ENCODE data around the gene GRAMD1C.

GRAMD1C gene

DNA sequence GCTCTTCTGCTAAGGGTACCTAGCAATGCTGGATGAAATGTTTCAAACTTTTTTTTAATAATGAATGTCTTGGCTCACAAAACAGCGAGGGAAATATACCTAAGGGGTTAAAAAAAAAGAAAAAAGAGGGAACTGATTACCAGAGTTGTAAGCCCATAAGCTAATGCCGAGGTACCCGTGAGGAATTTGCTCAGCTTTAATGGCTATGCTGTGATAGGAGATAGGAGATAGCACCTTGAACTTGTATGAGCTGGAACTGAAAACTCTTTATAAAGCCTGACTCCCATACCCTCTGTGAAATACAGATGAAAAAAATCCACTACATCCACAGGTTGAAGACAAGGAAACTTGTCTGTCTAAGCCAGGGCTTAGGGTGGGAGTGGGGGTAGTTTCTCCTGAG is 13.9 kb downstream of the GRAMD1C start:
- DNase-seq (ENCODE audit: low read depth) = no peak

DNA sequence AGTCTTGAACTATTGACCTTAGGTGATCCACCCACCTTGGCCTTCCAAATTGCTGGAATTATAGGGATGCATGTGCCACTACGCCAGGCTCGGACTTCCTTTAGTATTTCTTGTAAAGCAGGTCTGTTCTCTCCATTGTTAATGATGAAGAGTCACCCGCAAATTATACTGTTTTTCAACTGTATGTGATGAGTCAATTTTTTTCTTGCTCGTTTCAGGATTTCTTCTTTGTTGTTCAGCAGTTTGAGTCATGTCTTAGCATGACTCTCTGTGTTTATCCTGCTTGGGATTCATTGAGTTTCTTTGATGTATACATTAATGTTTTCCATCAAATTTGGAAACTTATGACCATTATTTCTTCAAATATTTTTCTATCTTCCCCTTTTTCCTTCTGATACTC is 28.9 kb downstream of the GRAMD1C start:
- no peak for DNase-seq (ENCODE audit: low read depth)

DNA sequence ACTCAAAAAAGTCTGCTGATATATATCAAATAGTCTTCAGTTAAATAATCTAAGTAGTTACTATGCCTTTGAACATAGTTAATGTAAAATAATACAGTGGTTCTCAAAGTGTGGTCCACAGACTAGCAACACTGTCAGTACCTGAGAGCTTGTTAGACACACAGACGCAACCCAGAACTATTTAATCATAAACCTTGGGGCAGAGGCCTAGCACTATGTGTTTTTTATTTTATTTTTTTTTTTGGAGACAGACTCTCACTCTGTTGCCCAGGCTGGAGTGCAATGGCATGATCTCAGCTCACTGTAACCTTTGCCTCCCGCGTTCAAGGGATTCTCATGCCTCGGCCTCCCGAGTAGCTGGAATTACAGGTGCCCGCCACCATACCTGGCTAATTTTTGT is 34.7 kb downstream of the GRAMD1C start:
- DNase-seq (ENCODE audit: low read depth) = no peak

DNA sequence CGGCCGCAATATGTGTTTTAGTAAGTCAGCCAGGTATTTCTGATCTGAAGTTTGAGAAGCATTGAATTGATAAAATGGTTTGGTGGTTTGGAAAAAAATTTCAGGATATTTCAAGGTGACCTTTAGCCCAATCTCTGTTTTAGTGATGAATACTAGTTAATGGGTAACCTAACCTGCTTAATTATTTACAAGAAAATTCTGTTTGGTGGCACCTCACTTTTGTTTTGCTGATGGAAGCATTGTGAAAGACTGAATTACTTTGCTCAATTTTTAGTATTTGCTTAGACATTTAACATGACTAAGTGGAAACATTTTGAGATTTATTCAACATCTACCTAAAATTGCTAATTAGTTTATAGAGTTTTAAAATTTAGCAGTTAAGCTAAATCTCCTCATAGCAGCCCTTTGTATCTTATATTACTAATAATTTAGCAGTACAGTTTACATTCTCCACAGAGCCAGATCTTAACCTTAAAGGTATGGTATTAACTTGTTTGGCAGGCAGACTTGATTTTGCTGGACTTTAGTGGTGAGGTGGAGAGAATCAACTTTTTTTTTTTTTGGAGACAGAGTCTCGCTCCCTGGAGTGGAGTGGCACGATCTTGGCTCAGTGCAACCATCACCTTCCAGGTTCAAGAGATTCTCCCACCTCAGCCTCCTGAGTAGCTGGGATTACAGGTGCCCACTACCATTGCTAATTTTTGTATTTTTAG is 35.4 kb downstream of the GRAMD1C start:
- no peak for DNase-seq (ENCODE audit: low read depth)

DNA sequence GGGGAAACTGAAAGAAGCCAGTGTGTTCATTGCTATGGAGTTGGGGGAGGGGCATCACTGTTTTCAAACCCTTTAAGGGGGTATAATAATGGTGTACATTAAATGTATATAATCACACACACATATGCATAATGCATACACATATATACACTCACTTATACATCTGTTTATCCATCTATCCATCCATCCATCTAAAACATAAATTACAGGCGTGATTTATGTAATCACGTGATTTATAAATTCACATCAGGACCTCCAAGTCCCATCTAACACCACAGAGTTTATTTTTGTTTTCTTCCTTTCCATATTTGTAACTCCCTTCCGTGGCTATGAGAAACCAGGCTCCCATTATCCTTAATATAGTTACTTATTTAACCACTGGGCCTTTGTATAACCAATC is 39.8 kb downstream of the GRAMD1C start:
- no peak for DNase-seq (ENCODE audit: low read depth)

DNA sequence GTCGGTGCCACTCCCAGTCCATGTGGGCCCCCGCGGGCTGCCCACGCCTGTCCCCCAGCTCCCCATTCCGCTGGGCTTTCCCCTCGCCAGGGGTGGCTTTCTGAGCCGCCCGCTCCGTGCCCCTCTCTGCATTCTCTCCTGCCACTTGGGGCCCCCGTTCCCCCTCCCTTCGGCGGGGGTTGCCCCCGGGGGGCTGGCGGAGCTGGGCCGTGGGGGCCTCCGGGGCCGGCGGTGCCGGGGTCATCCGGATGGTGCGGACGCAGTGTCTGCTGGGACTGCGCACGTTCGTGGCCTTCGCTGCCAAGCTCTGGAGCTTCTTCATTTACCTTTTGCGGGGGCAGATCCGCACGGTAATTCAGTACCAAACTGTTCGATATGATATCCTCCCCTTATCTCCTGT is 46.5 kb downstream of the GRAMD1C start:
- DNase-seq (ENCODE audit: low read depth) = no peak

DNA sequence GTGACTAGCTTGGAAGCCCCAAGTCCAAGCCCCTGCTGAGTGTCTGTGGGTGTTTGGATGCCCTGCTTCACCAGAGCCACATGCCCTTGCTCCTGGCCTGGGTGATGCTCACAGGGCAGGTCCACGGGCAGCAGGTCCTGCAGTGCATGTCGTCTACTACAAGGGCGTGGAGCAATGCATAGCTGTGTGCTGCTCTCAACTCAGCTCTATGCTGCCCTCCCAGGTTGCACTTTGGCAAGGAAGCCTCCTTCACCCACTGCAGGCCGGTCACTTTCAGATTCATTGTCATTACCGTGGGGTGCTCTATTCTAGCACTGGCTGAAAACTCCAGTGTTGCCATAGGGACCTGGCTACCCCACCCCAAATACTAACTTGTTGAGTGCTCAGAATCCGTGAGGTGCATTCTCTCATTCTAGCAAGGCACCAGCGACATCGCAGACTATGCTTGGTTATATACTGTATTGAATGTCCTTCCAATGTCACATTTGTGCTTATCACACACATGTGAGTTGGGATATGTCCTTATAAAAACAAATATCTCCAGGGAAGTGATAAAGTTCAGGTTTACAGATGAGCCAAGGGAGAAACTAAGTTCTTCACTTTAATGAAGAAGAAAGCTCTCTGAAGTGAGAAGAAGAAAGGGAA is 51.8 kb downstream of the GRAMD1C start:
- DNase-seq (ENCODE audit: low read depth) = no peak

DNA sequence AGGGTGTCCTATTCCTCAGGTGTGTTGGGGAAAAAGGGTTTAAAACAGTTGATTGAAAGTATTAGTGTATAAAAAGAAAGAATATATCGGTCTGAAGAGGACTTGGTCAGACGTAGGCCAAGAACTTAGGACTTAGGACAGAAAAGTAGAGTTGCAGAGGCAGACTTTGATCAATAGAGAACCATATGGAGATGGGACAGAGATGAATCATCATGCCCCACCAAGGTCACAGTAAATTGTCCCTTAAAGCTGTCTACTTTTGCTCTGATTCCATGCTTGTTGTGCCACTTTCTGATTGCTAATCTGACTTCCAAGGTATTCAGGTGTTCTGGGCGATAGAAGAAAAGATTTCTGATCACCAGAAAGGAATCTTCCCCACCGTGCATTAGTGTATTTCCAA is 56.3 kb downstream of the GRAMD1C start:
- no peak for DNase-seq (ENCODE audit: low read depth)

DNA sequence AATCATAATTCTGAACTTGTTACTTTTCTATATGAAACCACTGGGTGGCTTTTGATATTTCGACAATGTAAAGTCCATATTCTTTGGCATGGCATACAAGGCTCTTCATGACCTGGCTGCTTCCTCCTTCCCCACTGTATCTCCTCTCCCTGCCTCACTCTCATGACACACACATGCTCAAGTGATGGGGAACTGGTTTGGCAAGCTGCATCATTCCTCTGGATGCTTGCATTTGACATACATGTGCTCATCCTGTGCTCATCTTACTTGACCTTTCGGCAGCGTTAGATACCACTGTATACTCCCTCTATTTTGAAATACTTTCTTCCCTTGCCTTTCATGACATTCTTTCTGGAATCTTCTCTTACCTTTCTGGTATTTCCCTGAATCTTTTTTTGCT is 57.4 kb downstream of the GRAMD1C start:
- DNase-seq (ENCODE audit: low read depth) = no peak

DNA sequence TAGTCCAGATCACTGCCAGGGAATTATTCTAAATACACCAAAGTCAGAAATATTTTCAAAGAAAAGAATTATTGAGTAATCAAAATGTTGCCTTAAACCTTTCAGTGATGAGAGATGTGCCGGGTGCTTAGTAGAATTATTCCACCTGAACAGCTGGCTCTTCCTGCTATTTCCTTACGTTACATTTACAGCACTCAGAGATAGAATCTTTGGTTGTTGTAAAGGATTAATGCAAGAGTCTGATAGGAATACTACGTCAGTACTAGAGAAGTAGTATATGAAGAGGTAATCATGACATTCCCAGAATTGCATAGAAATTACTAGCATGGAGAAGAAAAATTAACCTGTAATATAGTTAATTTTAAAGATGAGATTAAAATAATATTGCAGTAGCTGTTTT is 58.3 kb downstream of the GRAMD1C start:
- no peak for DNase-seq (ENCODE audit: low read depth)

DNA sequence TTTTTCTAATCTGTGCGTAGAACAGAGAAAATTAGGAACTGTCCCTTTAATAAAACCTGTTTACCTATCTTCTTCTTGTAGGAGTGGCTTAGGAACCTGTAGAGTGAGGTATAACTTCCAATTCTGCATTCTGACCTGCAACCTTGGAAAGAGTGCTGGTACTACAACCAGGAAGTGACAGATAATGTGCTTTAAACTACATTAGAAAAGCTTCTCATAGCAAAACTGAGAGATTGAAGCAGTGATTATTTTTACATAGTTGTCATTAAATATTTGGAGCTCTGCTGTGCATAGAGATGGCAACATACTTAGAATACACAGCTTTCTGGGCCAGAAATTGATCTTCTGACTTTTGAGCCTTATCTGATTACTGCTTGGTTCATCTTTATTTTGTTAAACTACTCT is 58.8 kb downstream of the GRAMD1C start:
- DNase-seq (ENCODE audit: low read depth) = no peak

DNA sequence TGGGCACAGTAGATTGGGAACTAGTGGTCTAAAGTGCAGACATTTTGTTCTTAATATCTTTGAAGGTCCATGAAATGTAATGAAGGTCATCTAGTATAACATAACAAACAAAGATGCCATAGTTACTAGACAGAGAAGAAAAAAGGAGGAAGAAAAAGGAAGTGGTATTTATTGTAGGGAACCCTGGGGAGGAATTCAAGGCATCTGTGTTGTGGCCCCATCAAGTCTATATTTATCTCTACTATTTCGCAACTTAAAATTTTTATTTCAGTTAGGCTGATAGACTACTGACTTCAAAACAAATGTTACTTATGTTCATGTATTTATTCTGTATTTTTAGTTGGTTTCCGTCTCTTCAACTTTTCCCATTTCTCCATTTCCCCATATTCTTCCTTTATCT is 60.3 kb downstream of the GRAMD1C start:
- no peak for DNase-seq (ENCODE audit: low read depth)

DNA sequence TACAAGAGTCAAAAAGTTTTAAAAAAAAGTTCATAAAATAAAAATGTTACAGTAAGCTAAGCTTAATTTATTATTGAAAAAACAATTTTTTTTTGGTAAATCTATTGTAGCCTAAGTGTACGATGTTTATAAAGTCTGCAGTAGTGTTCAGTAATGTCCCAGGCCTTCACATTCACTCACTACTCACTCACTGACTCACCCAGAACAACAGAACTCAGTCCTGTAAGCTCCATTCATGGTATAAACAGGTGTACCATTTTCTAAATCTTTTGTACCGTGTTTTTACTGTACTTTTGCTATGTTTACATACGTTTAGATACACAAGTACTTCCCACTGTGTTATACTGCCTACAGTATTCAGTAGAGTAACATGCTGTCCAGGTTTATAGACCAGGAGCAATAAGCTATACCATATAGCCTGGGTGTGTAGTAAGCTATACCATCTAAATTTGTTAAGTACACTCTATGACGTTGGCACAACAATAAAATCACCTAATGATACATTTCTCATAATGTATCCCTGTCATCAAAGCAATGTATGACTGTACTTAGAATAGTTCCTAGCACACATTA is 68.1 kb downstream of the GRAMD1C start:
- DNase-seq (ENCODE audit: low read depth) = no peak

DNA sequence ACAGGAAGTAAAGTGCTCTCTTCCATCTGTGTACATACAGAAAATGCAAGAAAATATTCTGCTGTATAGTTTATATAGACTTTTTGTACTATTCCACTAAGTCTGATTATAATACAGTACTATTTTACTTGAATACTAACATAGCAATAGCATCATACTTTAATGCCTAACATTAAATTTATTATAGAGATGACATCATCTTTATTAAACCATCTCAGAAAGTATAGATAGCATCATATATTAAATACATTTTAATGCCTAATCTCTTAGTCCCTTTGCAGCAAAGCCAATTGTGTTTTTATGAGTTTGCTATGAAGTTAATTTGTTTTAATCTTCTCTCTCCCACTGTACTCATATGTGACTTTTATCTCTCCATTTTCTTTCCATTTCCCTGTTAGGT is 69.5 kb downstream of the GRAMD1C start:
- no peak for DNase-seq (ENCODE audit: low read depth)

DNA sequence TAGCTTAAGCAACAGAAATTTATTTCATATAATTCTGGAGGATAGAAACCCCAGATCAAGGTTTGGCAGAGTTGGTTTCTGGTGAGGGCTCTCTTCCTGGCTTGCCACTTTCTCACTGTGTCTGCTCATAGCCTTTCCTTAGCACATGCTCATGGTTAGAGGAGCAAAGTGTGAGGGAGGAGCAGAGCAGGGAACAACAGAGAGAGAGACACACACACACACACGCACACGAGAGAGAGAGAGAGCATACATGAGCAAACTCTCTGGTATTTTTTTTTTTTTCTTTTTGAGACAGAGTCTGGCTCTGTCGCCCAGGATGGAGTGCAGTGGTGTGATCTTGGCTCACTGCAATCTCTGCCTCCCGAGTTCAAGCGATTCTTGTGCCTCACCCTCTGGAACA is 72.4 kb downstream of the GRAMD1C start:
- no peak for DNase-seq (ENCODE audit: low read depth)

DNA sequence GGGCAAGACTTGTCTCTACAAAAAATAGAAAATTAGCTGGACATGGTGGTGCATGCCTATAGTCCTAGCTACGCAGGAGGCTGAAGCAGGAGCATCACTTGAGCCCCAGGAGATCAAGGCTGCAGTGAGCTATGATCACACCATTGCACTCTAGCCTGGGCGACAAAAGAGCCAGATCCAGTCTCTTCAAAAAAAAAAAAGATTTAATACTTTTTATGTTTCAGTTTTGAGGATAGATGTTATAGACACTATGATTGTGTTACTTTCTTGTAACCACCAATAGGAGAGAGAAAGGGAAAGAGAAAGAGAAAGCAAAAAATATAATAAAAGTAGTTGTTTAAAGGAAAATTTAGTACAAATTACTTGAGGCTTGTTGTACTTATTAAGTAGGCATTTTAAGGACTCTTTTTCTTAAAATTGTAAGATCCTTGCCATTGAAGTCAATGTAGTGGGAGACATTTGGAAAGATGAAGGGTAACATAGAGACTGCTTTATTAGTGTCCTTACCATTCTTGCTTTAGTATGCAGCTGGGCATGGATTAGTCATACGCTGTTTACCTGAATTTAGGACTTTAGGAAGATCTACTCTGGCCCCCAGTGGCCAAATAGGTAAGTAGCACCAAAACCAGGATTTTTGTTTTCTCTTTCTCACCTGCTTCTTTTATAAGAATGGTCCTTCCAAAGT is 74.1 kb downstream of the GRAMD1C start:
- DNase-seq (ENCODE audit: low read depth) = no peak

DNA sequence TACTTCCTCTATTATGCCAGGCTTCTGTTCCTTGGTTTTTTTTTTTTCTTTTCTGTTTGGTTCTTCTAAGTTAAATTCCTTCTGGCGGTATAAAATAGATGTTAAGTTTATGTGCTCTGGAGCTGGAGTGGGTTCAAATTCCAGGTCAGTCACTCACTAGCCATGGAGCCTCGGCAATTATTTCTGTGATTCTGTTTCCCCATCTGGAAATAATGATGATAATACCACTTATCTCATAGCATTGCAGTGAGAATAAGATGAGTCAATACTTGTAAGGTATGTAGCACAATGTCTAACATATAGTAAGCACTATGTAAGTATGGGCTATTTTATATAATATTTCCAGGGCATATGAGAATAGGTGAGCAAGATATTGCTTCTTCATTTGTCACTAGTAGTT is 76.1 kb downstream of the GRAMD1C start:
- DNase-seq (ENCODE audit: low read depth) = no peak

DNA sequence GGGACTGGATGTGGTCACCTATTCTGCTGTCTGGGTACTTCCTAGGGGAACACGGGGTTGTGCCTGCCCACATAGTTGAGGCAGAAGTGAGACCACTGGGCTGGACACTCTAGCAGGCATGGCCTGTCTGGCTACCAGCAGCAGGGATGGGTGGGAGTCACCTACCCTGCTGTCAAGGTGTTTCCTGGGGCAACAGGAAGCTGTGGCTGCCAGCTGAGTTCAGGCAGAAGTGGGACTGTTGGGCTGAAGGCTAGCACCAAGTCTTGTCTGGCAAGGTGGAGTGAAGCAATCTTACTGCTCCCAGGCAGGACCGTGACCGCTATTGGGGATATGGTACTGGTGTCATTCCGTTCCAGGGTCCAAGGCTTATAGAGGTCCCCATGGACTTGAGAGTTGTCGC is 89.0 kb downstream of the GRAMD1C start:
- no peak for DNase-seq (ENCODE audit: low read depth)

DNA sequence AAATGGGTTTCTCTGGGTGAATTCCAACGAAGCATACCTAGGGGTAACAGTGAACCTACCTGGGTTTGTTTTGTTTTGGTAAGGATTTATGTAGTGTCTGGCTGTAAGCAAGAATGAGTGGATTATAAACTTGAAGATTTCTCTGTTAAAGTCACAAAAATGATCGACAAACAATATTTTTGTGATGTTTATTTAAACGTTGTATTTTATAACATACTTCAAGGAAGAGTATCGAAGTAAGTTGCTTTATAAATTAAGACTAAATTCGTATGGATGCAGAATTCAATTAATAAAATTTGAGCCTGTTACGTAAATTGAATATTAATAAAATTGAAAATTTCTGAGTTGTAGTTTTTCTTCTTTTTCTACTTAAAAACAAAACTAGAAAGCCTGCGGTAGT is 108.2 kb downstream of the GRAMD1C start:
- DNase-seq (ENCODE audit: low read depth) = no peak

DNA sequence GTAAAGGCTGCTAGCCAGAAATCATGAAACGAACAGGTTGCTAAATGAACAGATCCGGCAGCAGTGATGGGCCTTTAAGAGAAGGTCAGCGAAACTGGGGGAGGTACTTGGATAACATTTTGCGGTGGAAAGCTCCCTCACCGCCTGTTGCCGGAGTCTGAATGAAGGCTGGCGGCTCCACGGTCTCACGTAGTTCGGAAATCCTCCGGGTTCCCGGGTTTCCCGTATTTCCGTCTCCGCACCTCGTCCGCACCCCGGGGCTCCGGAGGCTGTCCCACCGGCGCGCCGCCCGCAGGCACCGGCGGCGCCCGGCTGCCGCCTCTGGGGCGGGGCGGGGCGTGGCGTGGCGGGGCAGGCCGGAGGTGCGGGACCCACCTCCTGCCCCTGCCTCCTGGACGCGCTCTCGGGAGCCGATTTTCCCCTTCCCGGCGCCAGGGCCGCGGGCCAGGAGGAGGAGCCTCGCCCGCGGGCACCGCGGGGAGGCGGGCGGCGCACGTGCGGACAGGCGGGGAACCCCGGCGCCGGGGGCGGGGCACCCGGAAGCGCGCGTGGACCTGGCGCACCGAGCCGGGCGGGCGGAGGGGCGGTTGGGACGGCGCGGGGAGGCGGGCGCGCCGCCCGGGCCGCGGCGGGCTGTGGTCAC is 108.9 kb downstream of the GRAMD1C start, which contains the start of gene ZDHHC23:
TSS of gene ZDHHC23 (plus strand) at position 642 of the 643 bp plus-strand sequence. CDS start 790 bp downstream, outside the sequence.
- peak; percentile 31 for DNase-seq (ENCODE audit: low read depth)

DNA sequence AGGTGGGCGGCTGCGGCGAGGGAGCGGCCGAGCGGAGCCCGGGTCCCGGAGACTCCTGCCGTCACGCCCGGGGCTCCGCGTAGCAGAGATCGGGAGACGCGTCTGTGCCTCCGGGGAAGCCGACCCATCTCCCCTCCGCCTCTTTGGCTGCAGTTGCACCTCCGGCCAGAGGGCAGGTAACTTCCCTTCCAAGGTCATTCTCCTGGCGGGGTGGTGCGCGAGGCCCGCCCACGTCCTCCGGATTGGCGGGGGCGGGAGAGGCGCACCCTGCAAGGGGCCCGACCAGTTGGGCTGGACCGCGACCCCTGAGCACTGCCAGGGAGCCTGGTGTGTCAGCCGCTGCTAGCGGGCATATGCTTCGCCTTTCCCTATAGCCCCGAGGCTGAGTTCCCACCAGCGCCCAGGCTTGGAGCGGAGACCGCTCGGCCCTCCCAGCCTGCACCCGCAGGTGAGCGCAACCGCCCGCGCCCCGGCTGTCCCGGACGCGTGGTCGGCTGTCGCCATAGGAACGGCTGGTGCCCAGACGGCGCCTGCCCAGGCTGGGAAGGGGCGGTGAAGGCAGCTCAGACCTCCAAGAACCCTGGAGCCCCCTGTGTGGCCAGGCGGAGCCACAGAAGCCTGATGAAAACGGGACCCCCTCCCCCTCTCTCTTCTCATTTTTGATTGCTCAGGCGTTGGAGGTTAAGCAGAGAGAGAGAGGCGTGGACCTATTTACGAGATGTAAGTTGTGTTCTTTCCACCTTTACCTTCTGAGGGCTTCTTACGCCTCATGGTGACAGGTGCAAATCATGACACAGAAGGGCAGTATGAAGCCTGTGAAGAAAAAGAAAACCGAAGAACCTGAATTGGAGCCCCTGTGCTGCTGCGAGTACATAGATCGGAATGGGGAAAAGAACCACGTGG is 109.7 kb downstream of the GRAMD1C start:
- no peak for DNase-seq (ENCODE audit: low read depth)
